Thyroid gland (tissue), 4 donors: Measurements from ENCODE around the gene EXOC3. TPM values are rescaled to one million over a fixed set of nuclear protein-coding genes. Genes with fewer than 3 reads are reported as not detected.

Experiments
- DNase-seq, 2 donors: peaks; one replicate each; pipeline ENCODE4 v3.0.0-alpha.2; 2019
- H3K27ac ChIP-seq, 3 donors: fragments of 200-600 bp; sonication (generic); 1 replicate in 2 of 3; 2 replicates in 1 of 3; pipeline ENCODE4 v1.5.1; 2016 to 2019; ENCODE audit warnings: mild to moderate bottlenecking in 1 of 3, moderate library complexity in 1 of 3
- H3K27me3 ChIP-seq: fragments of 200-600 bp; sonication (generic); one replicate; pipeline ENCODE4 v1.5.1; 2019
- H3K36me3 ChIP-seq, 2 donors: fragments of 200-600 bp; sonication (generic); one replicate each; pipeline ENCODE4 v1.5.1; 2016 to 2019
- H3K4me1 ChIP-seq, 2 donors: fragments of 200-600 bp; sonication (generic); one replicate each; pipeline ENCODE4 v1.5.1; 2017 to 2019
- H3K4me3 ChIP-seq, 3 donors: fragments of 200-600 bp; sonication (generic); replicated peaks in 1 of 3; 1 replicate in 2 of 3; 2 replicates in 1 of 3; pipeline ENCODE4 v1.5.1; 2016; ENCODE audit warnings: mild to moderate bottlenecking in 1 of 3
- H3K9me3 ChIP-seq: fragments of 200-600 bp; sonication (generic); one replicate; pipeline ENCODE4 v1.5.1; 2017
- POLR2A ChIP-seq, 2 donors: fragments of 450-650 bp; IDR thresholded peaks; one replicate each; pipeline ENCODE4 v1.6.1; 2017; ENCODE audit warnings: antibody characterized with exemption in 2 of 2, mild to moderate bottlenecking in 2 of 2, moderate library complexity in 1 of 2
- WGBS, 2 donors: methylation state at CpG; one replicate each; pipeline ENCODE4 v1.1.5; 2017; 5-methylcytosine and 5-hydroxymethylcytosine counted together
- intact Hi-C: fragments of 100-400 bp; cut with DNase I; formaldehyde crosslinking; loops from one replicate; pipeline ENCODE4 v1.15.1; 2023
- total RNA-seq, 4 donors: library from RNA; depleted of rRNA; stranded (reverse); fragments of >200 nt; gene quantifications; one replicate each; pipeline ENCODE4 v1.2.3, GENCODE V29; 2016
- TF ChIP-seq, protein P1 (sequence below), 6 experiments: fragments of 200-600 bp in 3 of 6; fragments of 450-650 bp in 3 of 6; sonication (generic) in 3 of 6; IDR thresholded peaks; one replicate each; pipeline ENCODE4 v1.5.1; 2016 to 2019; ENCODE audit warnings: antibody characterized with exemption in 6 of 6, mild to moderate bottlenecking in 2 of 6, inconsistent platforms in 1 of 6, moderate library complexity in 1 of 6

Gene EXOC3
- total RNA-seq, 4 donors from 2014 or later = 39.7 to 49.6 (median 45.0) TPM

DNA sequence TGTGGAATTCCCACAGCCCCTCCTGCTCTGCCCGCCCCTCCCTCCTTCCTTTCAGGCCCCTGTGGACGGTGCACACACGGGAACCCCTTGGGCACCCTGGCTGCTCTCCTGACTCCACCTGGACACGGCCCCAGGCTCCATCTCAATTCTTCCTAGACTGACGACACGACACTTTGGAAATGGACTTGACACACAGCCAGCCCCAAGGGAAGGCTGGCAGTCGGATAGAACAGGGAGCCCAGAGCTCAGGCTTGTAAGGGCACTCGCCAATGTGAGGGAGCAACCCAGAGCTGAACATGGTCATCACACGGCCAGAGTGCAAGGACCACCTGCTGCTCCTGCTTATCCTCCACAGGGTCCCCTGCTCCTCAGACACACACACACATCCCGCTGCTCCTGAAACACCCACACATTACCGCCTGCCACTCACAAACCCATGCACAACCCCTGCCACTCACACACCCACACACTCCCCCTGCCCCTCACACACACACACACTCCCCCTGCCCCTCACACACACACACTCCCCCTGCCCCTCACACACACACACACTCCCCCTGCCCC is 72.4 kb downstream of the EXOC3 start:
- H3K27me3 ChIP-seq = no peaks in the 10 kb centered on the region
- TF ChIP-seq, protein P1, sequence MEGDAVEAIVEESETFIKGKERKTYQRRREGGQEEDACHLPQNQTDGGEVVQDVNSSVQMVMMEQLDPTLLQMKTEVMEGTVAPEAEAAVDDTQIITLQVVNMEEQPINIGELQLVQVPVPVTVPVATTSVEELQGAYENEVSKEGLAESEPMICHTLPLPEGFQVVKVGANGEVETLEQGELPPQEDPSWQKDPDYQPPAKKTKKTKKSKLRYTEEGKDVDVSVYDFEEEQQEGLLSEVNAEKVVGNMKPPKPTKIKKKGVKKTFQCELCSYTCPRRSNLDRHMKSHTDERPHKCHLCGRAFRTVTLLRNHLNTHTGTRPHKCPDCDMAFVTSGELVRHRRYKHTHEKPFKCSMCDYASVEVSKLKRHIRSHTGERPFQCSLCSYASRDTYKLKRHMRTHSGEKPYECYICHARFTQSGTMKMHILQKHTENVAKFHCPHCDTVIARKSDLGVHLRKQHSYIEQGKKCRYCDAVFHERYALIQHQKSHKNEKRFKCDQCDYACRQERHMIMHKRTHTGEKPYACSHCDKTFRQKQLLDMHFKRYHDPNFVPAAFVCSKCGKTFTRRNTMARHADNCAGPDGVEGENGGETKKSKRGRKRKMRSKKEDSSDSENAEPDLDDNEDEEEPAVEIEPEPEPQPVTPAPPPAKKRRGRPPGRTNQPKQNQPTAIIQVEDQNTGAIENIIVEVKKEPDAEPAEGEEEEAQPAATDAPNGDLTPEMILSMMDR (IDR thresholded peaks at IDR 0.05) = no peak
- TF ChIP-seq POLR2A (IDR thresholded peaks at IDR 0.05) = no peak
- no peaks in the 10 kb centered on the region for H3K36me3 ChIP-seq
- no peaks in the 10 kb centered on the region for H3K4me1 ChIP-seq
- H3K27ac ChIP-seq = no peak overlapping the region
- no peaks in the 10 kb centered on the region for H3K9me3 ChIP-seq
- DNase-seq = no peak
- no peak overlapping the region for H3K4me3 ChIP-seq
- intact Hi-C loops = no loop called here
- 26 to 35% methylated on average over 6 to 11 of the region's 11 CpGs for WGBS, 2 donors

DNA sequence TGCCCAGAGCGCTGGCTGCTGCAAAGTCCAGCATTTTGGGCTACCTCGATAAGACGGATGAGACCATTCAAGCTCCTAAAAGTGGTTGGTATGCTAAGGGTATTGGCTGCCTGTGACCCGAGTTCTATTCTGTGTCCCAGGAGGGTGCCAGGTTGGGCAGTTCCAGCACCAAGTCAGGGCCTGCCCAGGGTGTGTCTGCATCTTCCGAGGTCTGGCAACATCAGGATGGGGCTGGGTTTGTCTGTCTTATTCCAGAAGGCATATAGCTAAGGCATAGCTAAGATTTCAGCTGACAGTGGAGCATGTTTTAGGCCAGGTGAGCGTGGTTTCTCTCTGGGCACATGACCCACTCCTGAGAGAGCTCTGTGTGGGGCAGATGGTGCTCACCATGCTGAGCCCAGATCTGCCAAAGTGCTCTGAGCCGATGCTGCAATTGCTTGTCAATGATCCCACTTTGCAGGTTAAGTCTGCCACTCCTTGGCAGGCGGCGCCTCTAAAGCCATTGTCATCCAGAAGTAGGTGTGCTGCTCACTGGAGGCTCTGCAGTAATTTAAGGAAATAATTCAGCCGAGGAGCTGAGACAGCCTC is 73.5 kb downstream of the EXOC3 start:
- Histone ChIP-seq H3K9me3 (no peaks in the 10 kb centered on the region), H3K27ac (no peak overlapping the region), H3K36me3 (no peaks in the 10 kb centered on the region), H3K4me1 (no peaks in the 10 kb centered on the region), H3K27me3 (no peaks in the 10 kb centered on the region), H3K4me3 (no peak overlapping the region)
- 74 to 80% methylated on average over 6 to 10 of the region's 10 CpGs for WGBS, 2 donors
- intact Hi-C loops = no loop called here
- no peak for TF ChIP-seq POLR2A (IDR thresholded peaks at IDR 0.05)
- TF ChIP-seq, protein P1 (IDR thresholded peaks at IDR 0.05) = no peak
- no peak for DNase-seq

Other genes starting within 250 kb of the EXOC3 start
- gene CCDC127, start 225.0 kb upstream of the EXOC3 start, total RNA-seq = 1 to 10 TPM; 4.4 to 5.2 (median 4.8) TPM
- gene SDHA, start 224.9 kb upstream of the EXOC3 start, total RNA-seq = 100 to 1,000 TPM in 1 of 4 donors, 10 to 100 TPM in 3; 86.9 to 102 (median 92.2) TPM
- gene PDCD6, start 171.5 kb upstream of the EXOC3 start, total RNA-seq = 100 to 1,000 TPM; 111 to 134 (median 124) TPM
- 1 to 10 TPM in 3 of 4 donors, under 1 TPM in 1; 0.88 to 2.1 (median 1.3) TPM for gene AHRR, start 121.5 kb upstream of the EXOC3 start, total RNA-seq
- gene SLC9A3, start 81.3 kb downstream of the EXOC3 start, total RNA-seq = 1 to 10 TPM; 5.9 to 8.2 (median 7.6) TPM
- 1 to 10 TPM; 3.4 to 7.6 (median 4.6) TPM for gene CEP72, start 169.2 kb downstream of the EXOC3 start, total RNA-seq